ENCODE data around the gene OR6P1. TPM values are rescaled to one million over a fixed set of nuclear protein-coding genes. Genes with fewer than 3 reads are reported as not detected.

OR6P1 gene
- total RNA-seq, 6 experiments from 2014 or later, result not detected

- Mint-ChIP-seq H3K9me3 (peaks cover 9% of the 10 kb centered on the region), H3K27me3 (ENCODE audit: insufficient read depth) (no peaks in the 10 kb centered on the region; the same call in 1 of the 2 replicates), H3K36me3 (ENCODE audit: low read depth) (no peaks in the 10 kb centered on the region), H3K4me3 (peak overlapping the region; percentile 40; the same call in 1 of the 2 replicates), H3K27ac (no peak overlapping the region), H3K4me1 (ENCODE audit: low read depth) (no peaks in the 10 kb centered on the region)
- TF ChIP-seq CTCF (IDR thresholded peaks at IDR 0.05), result no peak
- DNase-seq, result no peak
Measured at GRCh38 chr1:158537609-158538008, 32.8 kb downstream of the OR6P1 start.

GRCh38 chr1:158534496-158534895, 35.9 kb downstream of the OR6P1 start:
- no peaks in the 10 kb centered on the region; the same call in 1 of the 2 replicates for H3K27me3 Mint-ChIP-seq (ENCODE audit: insufficient read depth)
- no peak overlapping the region for H3K27ac Mint-ChIP-seq
- no peak overlapping the region for H3K4me3 Mint-ChIP-seq
- no peaks in the 10 kb centered on the region for H3K36me3 Mint-ChIP-seq (ENCODE audit: low read depth)
- no peak for TF ChIP-seq CTCF (IDR thresholded peaks at IDR 0.05)
- no peaks in the 10 kb centered on the region for H3K4me1 Mint-ChIP-seq (ENCODE audit: low read depth)
- DNase-seq, result no peak
- H3K9me3 Mint-ChIP-seq, result peaks cover 12% of the 10 kb centered on the region

- TF ChIP-seq CTCF (IDR thresholded peaks at IDR 0.05), result peak; percentile 49; the same call in 1 of the 2 replicates
- no peak overlapping the region for H3K27ac Mint-ChIP-seq
- no peaks in the 10 kb centered on the region; the same call in 1 of the 2 replicates for H3K27me3 Mint-ChIP-seq (ENCODE audit: insufficient read depth)
- no peak overlapping the region for H3K4me3 Mint-ChIP-seq
- peaks cover 5% of the 10 kb centered on the region for H3K9me3 Mint-ChIP-seq
- no peaks in the 10 kb centered on the region for H3K36me3 Mint-ChIP-seq (ENCODE audit: low read depth)
- no peak for DNase-seq
- H3K4me1 Mint-ChIP-seq (ENCODE audit: low read depth), result no peaks in the 10 kb centered on the region
Measured at GRCh38 chr1:158527190-158527815, 43.1 kb downstream of the OR6P1 start.

GRCh38 chr1:158521666-158522058, 48.7 kb downstream of the OR6P1 start:
- no peak for DNase-seq
- Mint-ChIP-seq H3K4me1 (ENCODE audit: low read depth) (no peaks in the 10 kb centered on the region), H3K9me3 (no peaks in the 10 kb centered on the region; the same call in 1 of the 2 replicates), H3K36me3 (ENCODE audit: low read depth) (no peaks in the 10 kb centered on the region), H3K27ac (no peak overlapping the region), H3K27me3 (ENCODE audit: insufficient read depth) (no peaks in the 10 kb centered on the region; the same call in 1 of the 2 replicates), H3K4me3 (no peak overlapping the region)
- no peak for TF ChIP-seq CTCF (IDR thresholded peaks at IDR 0.05)

- H3K27me3 Mint-ChIP-seq (ENCODE audit: insufficient read depth), result no peaks in the 10 kb centered on the region; the same call in 1 of the 2 replicates
- H3K27ac Mint-ChIP-seq, result no peak overlapping the region
- no peaks in the 10 kb centered on the region; the same call in 1 of the 2 replicates for H3K9me3 Mint-ChIP-seq
- DNase-seq, result no peak
- H3K4me3 Mint-ChIP-seq, result no peak overlapping the region
- H3K4me1 Mint-ChIP-seq (ENCODE audit: low read depth), result no peaks in the 10 kb centered on the region
- no peaks in the 10 kb centered on the region for H3K36me3 Mint-ChIP-seq (ENCODE audit: low read depth)
- no peak for TF ChIP-seq CTCF (IDR thresholded peaks at IDR 0.05)
Measured at GRCh38 chr1:158520955-158521665, 49.3 kb downstream of the OR6P1 start.

Measured in HFFc6 (cell line).